Peyer's patch (tissue), 4 donors: ENCODE results near the gene CDC37. TPM values are rescaled to one million over a fixed set of nuclear protein-coding genes. Genes with fewer than 3 reads are reported as not detected.

Experiments used
- DNase-seq, 3 donors: peaks; one replicate each; pipeline ENCODE4 v3.0.0-alpha.2; 2017 to 2019
- H3K27ac ChIP-seq, 4 donors: fragments of 200-600 bp; sonication (generic); one replicate each; pipeline ENCODE4 v1.5.1; 2016 to 2019
- H3K27me3 ChIP-seq, 2 donors: fragments of 200-600 bp; sonication (generic); one replicate each; pipeline ENCODE4 v1.5.1; 2019
- H3K36me3 ChIP-seq, 3 donors: fragments of 200-600 bp; sonication (generic); one replicate each; pipeline ENCODE4 v1.5.1; 2016 to 2019
- H3K4me1 ChIP-seq, 4 donors: fragments of 200-600 bp; sonication (generic); one replicate each; pipeline ENCODE4 v1.5.1; 2016 to 2019
- H3K4me3 ChIP-seq, 4 donors: fragments of 200-600 bp; sonication (generic); 1 replicate in 3 of 4; 2 replicates in 1 of 4; pipeline ENCODE4 v1.5.1; 2016 to 2019; ENCODE audit warnings: mild to moderate bottlenecking in 1 of 4
- H3K9me3 ChIP-seq, 4 donors: fragments of 200-600 bp; sonication (generic); one replicate each; pipeline ENCODE4 v1.5.1; 2016 to 2019; ENCODE audit warnings: mild to moderate bottlenecking in 1 of 4
- CTCF ChIP-seq, 6 experiments: fragments of 450-650 bp in 4 of 6; fragments of 200-600 bp in 2 of 6; sonication (generic) in 1 of 6; IDR thresholded peaks; one replicate each; pipeline ENCODE4 v1.5.1; 2017 to 2019; ENCODE audit warnings: antibody characterized with exemption in 6 of 6, mild to moderate bottlenecking in 3 of 6, moderate library complexity in 1 of 6
- POLR2A ChIP-seq, 2 donors: fragments of 450-650 bp; IDR thresholded peaks; one replicate each; pipeline ENCODE4 v1.5.1; 2017; ENCODE audit warnings: antibody characterized with exemption in 2 of 2, mild to moderate bottlenecking in 2 of 2, moderate library complexity in 2 of 2
- total RNA-seq, 4 donors: library from RNA; depleted of rRNA; stranded (reverse); fragments of >200 nt; gene quantifications; one replicate each; pipeline ENCODE4 v1.1.0, GENCODE V29; 2016

CDC37 gene
- total RNA-seq, 4 donors from 2014 or later, result 118 to 443 (median 159) TPM

GRCh38 chr19:10365518-10365917 is 37.8 kb downstream of the CDC37 start:
- Histone ChIP-seq H3K27ac (no peak overlapping the region), H3K4me3 (no peak overlapping the region), H3K9me3 (no peaks in the 10 kb centered on the region), H3K27me3 (no peaks in the 10 kb centered on the region), H3K4me1 (no peaks in the 10 kb centered on the region), H3K36me3 (peaks cover 0 to 98% (median 0%) of the 10 kb centered on the region in 3 donors)
- TF ChIP-seq POLR2A (IDR thresholded peaks at IDR 0.05) (no peak), CTCF (IDR thresholded peaks at IDR 0.05) (no peak)
- no peak for DNase-seq

DNA sequence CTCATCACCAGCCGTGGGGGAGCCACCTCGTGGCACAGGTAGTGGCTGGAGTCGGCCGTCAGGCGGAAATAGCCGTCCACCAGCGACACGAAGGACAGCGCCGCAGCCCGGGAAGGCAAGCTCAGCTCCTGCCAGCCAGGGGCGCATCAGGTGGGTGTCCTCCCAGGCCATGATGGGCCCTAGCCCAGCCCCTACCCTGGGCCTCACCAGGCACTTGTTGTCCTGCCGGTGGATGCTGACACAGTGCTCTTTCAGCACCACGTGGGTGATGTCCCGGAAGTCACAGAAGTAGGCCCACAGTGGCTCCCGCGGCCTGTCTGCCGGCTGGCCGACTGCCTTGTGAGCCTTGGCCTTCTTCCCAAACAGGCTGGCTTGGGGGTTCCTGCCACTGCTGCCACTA is 38.7 kb downstream of the CDC37 start:
- no peak for DNase-seq
- Histone ChIP-seq H3K9me3 (no peaks in the 10 kb centered on the region), H3K4me3 (no peak overlapping the region), H3K4me1 (no peaks in the 10 kb centered on the region), H3K36me3 (peaks cover 0 to 98% (median 0%) of the 10 kb centered on the region in 3 donors), H3K27ac (no peak overlapping the region), H3K27me3 (no peaks in the 10 kb centered on the region)
- TF ChIP-seq CTCF (IDR thresholded peaks at IDR 0.05) (no peak), POLR2A (IDR thresholded peaks at IDR 0.05) (no peak)

- H3K27ac ChIP-seq, result no peak overlapping the region
- no peak for DNase-seq
- H3K9me3 ChIP-seq, result no peaks in the 10 kb centered on the region
- TF ChIP-seq CTCF (IDR thresholded peaks at IDR 0.05) (no peak), POLR2A (IDR thresholded peaks at IDR 0.05) (no peak)
- H3K4me1 ChIP-seq, result no peaks in the 10 kb centered on the region
- H3K36me3 ChIP-seq, result peaks cover 0 to 98% (median 0%) of the 10 kb centered on the region in 3 donors
- H3K27me3 ChIP-seq, result no peaks in the 10 kb centered on the region
- H3K4me3 ChIP-seq, result no peak overlapping the region
These were observed 39.5 kb downstream of the CDC37 start for GRCh38 chr19:10363789-10364281.

GRCh38 chr19:10362259-10362658 is 41.1 kb downstream of the CDC37 start:
- H3K9me3 ChIP-seq, result no peaks in the 10 kb centered on the region
- peaks cover 0 to 95% (median 0%) of the 10 kb centered on the region in 3 donors for H3K36me3 ChIP-seq
- no peak overlapping the region for H3K4me3 ChIP-seq
- no peak for DNase-seq
- H3K27me3 ChIP-seq, result no peaks in the 10 kb centered on the region
- no peak for TF ChIP-seq POLR2A (IDR thresholded peaks at IDR 0.05)
- TF ChIP-seq CTCF (IDR thresholded peaks at IDR 0.05), result no peak
- no peaks in the 10 kb centered on the region for H3K4me1 ChIP-seq
- H3K27ac ChIP-seq, result no peak overlapping the region

GRCh38 chr19:10361569-10362011 is 41.8 kb downstream of the CDC37 start:
- Histone ChIP-seq H3K4me3 (no peak overlapping the region), H3K27me3 (no peaks in the 10 kb centered on the region), H3K36me3 (peaks cover 0 to 93% (median 0%) of the 10 kb centered on the region in 3 donors), H3K9me3 (no peaks in the 10 kb centered on the region), H3K27ac (no peak overlapping the region), H3K4me1 (no peaks in the 10 kb centered on the region)
- no peak for DNase-seq
- TF ChIP-seq CTCF (IDR thresholded peaks at IDR 0.05) (no peak), POLR2A (IDR thresholded peaks at IDR 0.05) (no peak)

DNA sequence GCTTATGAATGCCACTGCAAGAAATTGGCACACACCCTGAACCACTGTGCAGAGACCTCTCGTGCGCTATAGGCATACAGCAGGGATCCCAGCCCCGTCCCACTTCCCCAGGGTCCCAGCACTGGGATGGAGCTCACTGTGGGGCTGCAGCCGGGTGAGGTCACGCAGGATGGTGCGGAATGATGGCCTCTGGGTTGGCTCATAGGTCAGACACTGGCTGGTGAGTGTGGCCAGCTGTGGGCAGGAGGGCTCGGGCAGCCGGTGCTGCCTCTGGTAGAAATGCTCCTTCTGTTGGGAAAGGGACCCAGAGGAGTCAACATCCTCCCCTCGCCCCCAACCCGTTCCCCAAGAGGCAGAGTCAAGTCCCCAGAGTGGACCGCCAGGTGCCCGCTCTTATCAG is 46.9 kb downstream of the CDC37 start:
- TF ChIP-seq CTCF (IDR thresholded peaks at IDR 0.05) (no peak), POLR2A (IDR thresholded peaks at IDR 0.05) (no peak)
- DNase-seq, result no peak
- H3K9me3 ChIP-seq, result no peaks in the 10 kb centered on the region
- peaks cover 0 to 93% (median 0%) of the 10 kb centered on the region in 3 donors for H3K36me3 ChIP-seq
- no peaks in the 10 kb centered on the region for H3K4me1 ChIP-seq
- H3K27me3 ChIP-seq, result no peaks in the 10 kb centered on the region
- H3K27ac ChIP-seq, result no peak overlapping the region
- no peak overlapping the region for H3K4me3 ChIP-seq
